ENCODE data around the gene OTUB2. TPM values are rescaled to one million over a fixed set of nuclear protein-coding genes. Genes with fewer than 3 reads are reported as not detected.

The OTUB2 gene
- total RNA-seq, 2 donors from 2014 or later = 2.2 to 2.7 TPM

- no peak overlapping the region for H3K27ac ChIP-seq
- no peaks in the 10 kb centered on the region for H3K27me3 ChIP-seq
- H3K9me3 ChIP-seq = no peaks in the 10 kb centered on the region
- intact Hi-C loops (cut with DNase I) = no loop called here
- peaks cover 13% of the 10 kb centered on the region for H3K36me3 ChIP-seq
- DNase-seq = no peak
- no peak for TF ChIP-seq CTCF (IDR thresholded peaks at IDR 0.05)
- H3K4me1 ChIP-seq = no peaks in the 10 kb centered on the region
- no peak overlapping the region for H3K4me3 ChIP-seq
- no peak overlapping the region for H3K9ac ChIP-seq (ENCODE audit: low read depth in 2 of 2, low read length in 2 of 2)
These were observed 19.6 kb downstream of the OTUB2 start for GRCh38 chr14:94045563-94046345.

- Histone ChIP-seq H3K27me3 (no peaks in the 10 kb centered on the region), H3K4me3 (no peak overlapping the region), H3K9me3 (no peaks in the 10 kb centered on the region), H3K36me3 (peaks cover 13% of the 10 kb centered on the region), H3K27ac (no peak overlapping the region), H3K9ac (ENCODE audit: low read depth in 2 of 2, low read length in 2 of 2) (no peak overlapping the region), H3K4me1 (no peaks in the 10 kb centered on the region)
- TF ChIP-seq CTCF (IDR thresholded peaks at IDR 0.05) = no peak
- intact Hi-C loops (cut with DNase I) = no loop called here
- DNase-seq = no peak
These were observed 20.6 kb downstream of the OTUB2 start for GRCh38 chr14:94046696-94047250.

- Histone ChIP-seq H3K4me1 (no peaks in the 10 kb centered on the region), H3K36me3 (peaks cover 13% of the 10 kb centered on the region), H3K9me3 (no peaks in the 10 kb centered on the region), H3K27me3 (no peaks in the 10 kb centered on the region), H3K9ac (ENCODE audit: low read depth in 2 of 2, low read length in 2 of 2) (no peak overlapping the region), H3K27ac (no peak overlapping the region), H3K4me3 (no peak overlapping the region)
- TF ChIP-seq CTCF (IDR thresholded peaks at IDR 0.05) = no peak
- DNase-seq = no peak
- intact Hi-C loops (cut with DNase I) = no loop called here
These were observed 21.4 kb downstream of the OTUB2 start for GRCh38 chr14:94047581-94047980.

- H3K27ac ChIP-seq = no peak overlapping the region
- H3K4me3 ChIP-seq = no peak overlapping the region
- H3K9me3 ChIP-seq = no peaks in the 10 kb centered on the region
- intact Hi-C loops (cut with DNase I) = no loop called here
- no peaks in the 10 kb centered on the region for H3K4me1 ChIP-seq
- no peak for DNase-seq
- no peak overlapping the region for H3K9ac ChIP-seq (ENCODE audit: low read depth in 2 of 2, low read length in 2 of 2)
- H3K36me3 ChIP-seq = peaks cover 13% of the 10 kb centered on the region
- no peak for TF ChIP-seq CTCF (IDR thresholded peaks at IDR 0.05)
- H3K27me3 ChIP-seq = no peaks in the 10 kb centered on the region
These were observed 22.8 kb downstream of the OTUB2 start for GRCh38 chr14:94048691-94049624.

- intact Hi-C loops (cut with DNase I) = loop anchor here (2.0 kb wide), 1 partner anchor 83 kb away; no protein-coding TSS in a partner anchor
- H3K27ac ChIP-seq = no peak overlapping the region
- H3K27me3 ChIP-seq = no peaks in the 10 kb centered on the region
- H3K4me1 ChIP-seq = no peaks in the 10 kb centered on the region
- peaks cover 13% of the 10 kb centered on the region for H3K36me3 ChIP-seq
- no peak for DNase-seq
- no peak for TF ChIP-seq CTCF (IDR thresholded peaks at IDR 0.05)
- H3K9ac ChIP-seq (ENCODE audit: low read depth in 2 of 2, low read length in 2 of 2) = no peak overlapping the region
- no peak overlapping the region for H3K4me3 ChIP-seq
- no peaks in the 10 kb centered on the region for H3K9me3 ChIP-seq
These were observed 23.5 kb downstream of the OTUB2 start for GRCh38 chr14:94049625-94050023.

All from colonic mucosa (tissue), 4 donors.